H1 (cell line): ENCODE results near the gene ZNF483. TPM values are rescaled to one million over a fixed set of nuclear protein-coding genes. Genes with fewer than 3 reads are reported as not detected.

Source experiments
- CTCF ChIA-PET: fragments of 300-600 bp; sonication (Branson Sonifier 250); formaldehyde crosslinking; loops from one replicate; lab custom pipeline; 2021; ENCODE audit not compliant: partially characterized antibody; lab: Charles Lee
- POLR2A ChIA-PET: fragments of 300-600 bp; sonication (Branson Sonifier 250); formaldehyde crosslinking; loops from one replicate; lab custom pipeline; 2021; ENCODE audit warnings: inconsistent platforms; ENCODE audit not compliant: partially characterized antibody; lab: Charles Lee
- DNase-seq, 2 experiments: peaks; one replicate each; pipeline versions ENCODE4 v3.0.0 to v3.0.0-alpha.2; 2010 to 2022; ENCODE audit warnings: low spot score in 2 of 2, low read depth in 1 of 2, mixed read lengths in 1 of 2
- FAIRE-seq: peaks from 2 replicates; lab custom pipeline; 2011; peaks lifted over from hg19 to GRCh38; lab: Jason Lieb, UNC
- H2AFZ ChIP-seq: 2 replicates; pipeline ENCODE4 v1.8.1; 2012; ENCODE audit warnings: low read length, inconsistent platforms
- H2AK5ac ChIP-seq: 2 replicates; pipeline ENCODE4 v1.6.1; 2013; ENCODE audit warnings: low read depth, low read length
- H2BK120ac ChIP-seq: replicated peaks from 2 replicates; pipeline ENCODE3; 2013; ENCODE audit warnings: low read depth, low read length, inconsistent platforms
- H2BK12ac ChIP-seq: 2 replicates; pipeline ENCODE4 v1.6.1; 2013; ENCODE audit warnings: low read depth, low read length
- H2BK15ac ChIP-seq: 2 replicates; pipeline ENCODE4 v1.6.1; 2013; ENCODE audit warnings: low read length
- H2BK20ac ChIP-seq: 2 replicates; pipeline ENCODE4 v1.6.1; 2013; ENCODE audit warnings: low read length
- H2BK5ac ChIP-seq: 2 replicates; pipeline ENCODE4 v1.6.1; 2013; ENCODE audit warnings: low read depth, low read length
- H3K14ac ChIP-seq: 2 replicates; pipeline ENCODE4 v1.6.1; 2013; ENCODE audit warnings: inconsistent platforms; ENCODE audit not compliant: insufficient read length
- H3K18ac ChIP-seq: 2 replicates; pipeline ENCODE4 v1.6.1; 2013; ENCODE audit warnings: low read length; ENCODE audit errors: extremely low read depth
- H3K23ac ChIP-seq: 2 replicates; pipeline ENCODE4 v1.6.1; 2013; ENCODE audit warnings: inconsistent platforms; ENCODE audit not compliant: insufficient read length
- H3K23me2 ChIP-seq: 2 replicates; pipeline ENCODE4 v1.6.1; 2013; ENCODE audit warnings: low read depth, low read length
- H3K27ac ChIP-seq: 2 replicates; pipeline ENCODE4 v1.6.1; 2011; ENCODE audit warnings: low read depth, low read length, inconsistent platforms
- H3K27me3 ChIP-seq, 4 experiments: replicated peaks in 1 of 4; 1 replicate in 1 of 4; 2 replicates in 3 of 4; pipeline versions ENCODE4 v1.6.1 to v1.8.1; 2011 to 2013; ENCODE audit warnings: low read length in 3 of 4, mild to moderate bottlenecking in 3 of 4, inconsistent platforms in 2 of 4, mixed read lengths in 2 of 4, moderate library complexity in 1 of 4; ENCODE audit not compliant: control insufficient read depth in 3 of 4, insufficient read depth in 3 of 4; ENCODE audit errors: extremely low read depth in 1 of 4
- H3K36me3 ChIP-seq, 4 experiments: 2 replicates each; pipeline versions ENCODE4 v1.6.1 to v1.8.1; 2011 to 2013; ENCODE audit warnings: mild to moderate bottlenecking in 4 of 4, low read length in 3 of 4, moderate library complexity in 2 of 4, control low read depth in 1 of 4, inconsistent platforms in 1 of 4; ENCODE audit not compliant: insufficient read depth in 4 of 4, control insufficient read depth in 2 of 4
- H3K4ac ChIP-seq: replicated peaks from 2 replicates; pipeline ENCODE3; 2013; ENCODE audit warnings: low read length, low read depth, mixed read lengths, inconsistent platforms; ENCODE audit not compliant: insufficient read length
- H3K4me1 ChIP-seq, 4 experiments: replicated peaks in 1 of 4; 1 replicate in 1 of 4; 2 replicates in 3 of 4; pipeline versions ENCODE4 v1.6.1 to v1.8.1; 2011 to 2013; ENCODE audit warnings: low read length in 3 of 4, inconsistent platforms in 2 of 4, mixed read lengths in 1 of 4; ENCODE audit not compliant: insufficient read depth in 4 of 4, control insufficient read depth in 3 of 4
- H3K4me2 ChIP-seq, 2 experiments: 2 replicates each; pipeline versions ENCODE4 v1.6.1 to v1.8.1; 2011 to 2013; ENCODE audit warnings: low read depth in 2 of 2, low read length in 2 of 2, control low read depth in 1 of 2, inconsistent platforms in 1 of 2, mild to moderate bottlenecking in 1 of 2; ENCODE audit not compliant: insufficient read depth in 1 of 2
- H3K4me3 ChIP-seq, 4 experiments: fragments of 200-600, 300-600 bp in 1 of 4; sonication (generic), shearing (Covaris generic), sonication (Bioruptor Twin) in 1 of 4; 2 replicates each; pipeline versions ENCODE4 v1.5.1 to v1.8.1; 2011 to 2016; ENCODE audit warnings: low read length in 4 of 4, low read depth in 3 of 4, control low read depth in 2 of 4, inconsistent platforms in 2 of 4, mild to moderate bottlenecking in 2 of 4, mixed read lengths in 1 of 4, moderate library complexity in 1 of 4; ENCODE audit not compliant: insufficient read depth in 2 of 4; ENCODE audit errors: extremely low read depth in 1 of 4
- H3K56ac ChIP-seq: replicated peaks from 2 replicates; pipeline ENCODE3; 2013; ENCODE audit warnings: low read depth, mild to moderate bottlenecking, mixed read lengths, low read length, inconsistent platforms; ENCODE audit not compliant: insufficient read length
- H3K79me1 ChIP-seq: 2 replicates; pipeline ENCODE4 v1.6.1; 2013; ENCODE audit warnings: low read depth, low read length, control low read depth
- H3K79me2 ChIP-seq, 2 experiments: 2 replicates each; pipeline versions ENCODE4 v1.6.1 to v1.8.1; 2012 to 2013; ENCODE audit warnings: low read length in 2 of 2, mild to moderate bottlenecking in 2 of 2, inconsistent platforms in 1 of 2; ENCODE audit not compliant: insufficient read depth in 2 of 2, control insufficient read depth in 1 of 2
- H3K9ac ChIP-seq, 4 experiments: replicated peaks in 1 of 4; 1 replicate in 1 of 4; 2 replicates in 3 of 4; pipeline versions ENCODE4 v1.6.1 to v1.8.1; 2011 to 2013; ENCODE audit warnings: low read depth in 3 of 4, low read length in 3 of 4, control low read depth in 2 of 4, mild to moderate bottlenecking in 2 of 4, moderate library complexity in 2 of 4, inconsistent platforms in 1 of 4; ENCODE audit errors: extremely low read depth in 1 of 4
- H3K9me3 ChIP-seq, 2 experiments: 2 replicates each; pipeline versions ENCODE4 v1.6.1 to v1.8.1; 2012 to 2013; ENCODE audit warnings: mild to moderate bottlenecking in 2 of 2, moderate library complexity in 2 of 2, control low read depth in 1 of 2, inconsistent platforms in 1 of 2, low read depth in 1 of 2, low read length in 1 of 2, mixed read lengths in 1 of 2; ENCODE audit not compliant: insufficient read depth in 2 of 2
- H4K20me1 ChIP-seq, 2 experiments: replicated peaks in 1 of 2; 2 replicates each; pipeline versions ENCODE3 to v1.8.1; 2011 to 2013; ENCODE audit warnings: inconsistent platforms in 2 of 2, low read length in 2 of 2, mild to moderate bottlenecking in 1 of 2; ENCODE audit not compliant: insufficient read depth in 2 of 2, control insufficient read depth in 1 of 2
- H4K5ac ChIP-seq: 2 replicates; pipeline ENCODE4 v1.6.1; 2013; ENCODE audit warnings: low read length, low read depth, mixed read lengths, inconsistent platforms; ENCODE audit not compliant: insufficient read length
- H4K8ac ChIP-seq: 2 replicates; pipeline ENCODE4 v1.8.0; 2013; ENCODE audit warnings: mild to moderate bottlenecking, moderate library complexity, low read length, inconsistent platforms; ENCODE audit not compliant: insufficient read depth; ENCODE audit errors: extremely low read depth
- H4K91ac ChIP-seq: replicated peaks from 2 replicates; pipeline ENCODE3; 2013; ENCODE audit warnings: low read length, mixed read lengths, inconsistent platforms; ENCODE audit not compliant: insufficient read length
- ASH2L ChIP-seq: fragments of 200-600, 300-600 bp; sonication (generic); IDR thresholded peaks from one replicate; pipeline ENCODE4 v1.7.1; 2017; ENCODE audit warnings: low read length
- BRCA1 ChIP-seq: IDR thresholded peaks from 2 replicates; pipeline ENCODE4 v1.6.1; 2012; ENCODE audit warnings: low read depth, low read length, improper control_type of control experiment
- CREB1 ChIP-seq: IDR thresholded peaks from 2 replicates; pipeline ENCODE4 v1.6.1; 2012; ENCODE audit warnings: inconsistent platforms
- EZH2 ChIP-seq: fragments of 200-600 bp; sonication (generic); IDR thresholded peaks from 2 replicates; pipeline ENCODE4 v1.7.1; 2012; ENCODE audit warnings: low read depth, mild to moderate bottlenecking, moderate library complexity, low read length, inconsistent platforms; ENCODE audit not compliant: severe bottlenecking
- KDM4A ChIP-seq: IDR thresholded peaks from one replicate; pipeline ENCODE4 v1.7.1; 2012; ENCODE audit warnings: low read depth, mild to moderate bottlenecking, moderate library complexity, low read length, inconsistent platforms; ENCODE audit not compliant: severe bottlenecking
- RBBP5 ChIP-seq: IDR thresholded peaks from 2 replicates; pipeline ENCODE4 v1.7.1; 2012; ENCODE audit warnings: low read depth, mild to moderate bottlenecking, inconsistent platforms, low read length, moderate library complexity, borderline replicate concordance
- SAP30 ChIP-seq: fragments of 300-600 bp; sonication (generic); IDR thresholded peaks from 2 replicates; pipeline ENCODE4 v1.7.1; 2012; ENCODE audit warnings: low read length, moderate library complexity, mild to moderate bottlenecking, inconsistent platforms; ENCODE audit not compliant: insufficient read depth, insufficient replicate concordance
- SP4 ChIP-seq: IDR thresholded peaks from 2 replicates; pipeline ENCODE4 v1.6.1; 2012; ENCODE audit warnings: low read length, inconsistent platforms
- TAF1 ChIP-seq: IDR thresholded peaks from 2 replicates; pipeline ENCODE4 v1.6.1; 2011; ENCODE audit warnings: mild to moderate bottlenecking, low read depth, low read length
- TAF7 ChIP-seq: optimal IDR thresholded peaks from 2 replicates; pipeline ENCODE3; 2011; ENCODE audit warnings: low read depth, mild to moderate bottlenecking, inconsistent platforms, low read length, moderate library complexity, borderline replicate concordance
- TBP ChIP-seq: IDR thresholded peaks from 2 replicates; pipeline ENCODE4 v1.6.1; 2011; ENCODE audit warnings: low read depth, low read length, improper control_type of control experiment
- WGBS, 2 experiments: shearing (Covaris generic) in 1 of 2; methylation state at CpG; one replicate each; pipeline versions ENCODE4 v1.1.6 to v1.1.7; 2013 to 2015; ENCODE audit warnings: low lambda C conversion rate in 2 of 2, mixed read lengths in 2 of 2, inconsistent platforms in 1 of 2, low coverage in 1 of 2, missing lambda C conversion rate in 1 of 2; ENCODE audit not compliant: insufficient replicate concordance in 2 of 2, insufficient coverage in 1 of 2, insufficient read length in 1 of 2; ENCODE audit errors: extremely low coverage in 1 of 2, missing lambda C conversion rate in 1 of 2; 5-methylcytosine and 5-hydroxymethylcytosine counted together
- polyA plus RNA-seq, 7 experiments: library from polyadenylated mRNA; depleted of rRNA in 3 of 7; stranded (reverse) in 5 of 7; unstranded in 2 of 7; fragments of >200 nt in 5 of 7; fragments of 200-250 nt in 2 of 7; gene quantifications; 1 replicate in 5 of 7; 2 replicates in 1 of 7; 4 replicates in 1 of 7; pipeline versions ENCODE4 v1.2.1 to v1.2.3, GENCODE V29; 2011 to 2013; ENCODE audit warnings: missing spikeins in 2 of 7, mixed read lengths in 2 of 7
- total RNA-seq: library from RNA; stranded (reverse); fragmentation: NEBNext Ultra II Directional; extraction: Animal tissue kit (Norgen Biotek cat#: 25700); gene quantifications from 2 replicates; pipeline ENCODE4 v1.2.1, GENCODE V29; 2021
- TF ChIP-seq, protein P1 (sequence below): IDR thresholded peaks from 2 replicates; pipeline ENCODE4 v1.6.1; 2012; ENCODE audit warnings: inconsistent platforms

ZNF483 gene
- total and polyA plus RNA-seq, 2 of the 8 experiments (the other 6 are each of a cell fraction or from before 2014, with no cell fraction given), result 4.8 to 83.8 TPM

GRCh38 chr9:111475195-111475594 lies 49.8 kb upstream of the ZNF483 start:
- no peaks in the 10 kb centered on the region for H3K27me3 ChIP-seq
- H3K4me3 ChIP-seq, result no peak overlapping the region
- DNase-seq (no peak), FAIRE-seq (no peak)
- H3K9me3 ChIP-seq, result no peaks in the 10 kb centered on the region
- H3K4ac ChIP-seq, result no peak overlapping the region
- peaks cover 0 to 5% (median 2%) of the 10 kb centered on the region in 4 experiments; a peak in 2 of 7 replicates for H3K4me1 ChIP-seq
- WGBS, 2 experiments, result 84% methylated on average over 2 of the region's 2 CpGs; no CpG with 5 or more reads in 1 of the 2 experiments
- no peak overlapping the region for H2BK20ac ChIP-seq
- peaks cover 2 to 4% of the 10 kb centered on the region in 2 experiments for H4K20me1 ChIP-seq
- H3K23ac ChIP-seq, result no peak overlapping the region
- H3K27ac ChIP-seq, result no peak overlapping the region
- no peak overlapping the region for H3K18ac ChIP-seq
- POLR2A ChIA-PET, result interaction anchor here (0.6 to 2.8 kb wide), 5 partner anchors 8 to 54 kb away, joined by 3 to 13 read pairs (median 4); no protein-coding TSS in a partner anchor
- H2BK120ac ChIP-seq, result no peak overlapping the region
- no peak overlapping the region for H4K91ac ChIP-seq
- no peak overlapping the region for H3K14ac ChIP-seq
- H3K23me2 ChIP-seq, result no peaks in the 10 kb centered on the region
- H3K79me1 ChIP-seq, result peaks cover 2% of the 10 kb centered on the region; the same call in 1 of the 2 replicates
- H3K36me3 ChIP-seq, result no peaks in the 10 kb centered on the region
- CTCF ChIA-PET, result no interaction called here
- H3K9ac ChIP-seq, result no peak overlapping the region
- no peak overlapping the region for H4K8ac ChIP-seq
- H2BK12ac ChIP-seq, result no peak overlapping the region
- H2AFZ ChIP-seq, result no peak overlapping the region
- no peak overlapping the region for H2BK5ac ChIP-seq
- no peak overlapping the region for H2AK5ac ChIP-seq
- no peak overlapping the region for H3K56ac ChIP-seq
- peaks cover 11 to 100% of the 10 kb centered on the region in 2 experiments for H3K79me2 ChIP-seq
- H4K5ac ChIP-seq, result no peak overlapping the region
- no peak overlapping the region for H3K4me2 ChIP-seq
- no peak overlapping the region for H2BK15ac ChIP-seq
- TF ChIP-seq KDM4A (no peak), TBP (no peak), SP4 (no peak), SAP30 (no peak), CREB1 (no peak), EZH2 (no peak), ASH2L (no peak), TAF1 (no peak), BRCA1 (no peak), TAF7 (no peak), RBBP5 (no peak)
- TF ChIP-seq, protein P1, sequence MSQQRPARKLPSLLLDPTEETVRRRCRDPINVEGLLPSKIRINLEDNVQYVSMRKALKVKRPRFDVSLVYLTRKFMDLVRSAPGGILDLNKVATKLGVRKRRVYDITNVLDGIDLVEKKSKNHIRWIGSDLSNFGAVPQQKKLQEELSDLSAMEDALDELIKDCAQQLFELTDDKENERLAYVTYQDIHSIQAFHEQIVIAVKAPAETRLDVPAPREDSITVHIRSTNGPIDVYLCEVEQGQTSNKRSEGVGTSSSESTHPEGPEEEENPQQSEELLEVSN, result no peak
